Brain microvascular endothelial cell (primary cell): ENCODE data around the gene CRTC1.

Experiments used
- DNase-seq: peaks from one replicate; pipeline ENCODE4 v3.0.0-alpha.2; 2020
- H3K27ac ChIP-seq: fragments of 250-450 bp; sonication (Bioruptor Pico); 2 replicates; pipeline ENCODE4 v1.5.1; 2020; ENCODE audit warnings: mild to moderate bottlenecking, moderate library complexity
- H3K27me3 ChIP-seq: fragments of 250-450 bp; sonication (Bioruptor Pico); replicated peaks from 2 replicates; pipeline ENCODE4 v1.5.1; 2020; ENCODE audit warnings: mild to moderate bottlenecking
- H3K36me3 ChIP-seq: fragments of 250-450 bp; sonication (Bioruptor Pico); replicated peaks from 2 replicates; pipeline ENCODE4 v1.5.1; 2020; ENCODE audit warnings: mild to moderate bottlenecking
- H3K4me3 ChIP-seq: 2 replicates; pipeline ENCODE4 v1.5.1; 2011; ENCODE audit warnings: low read depth, mild to moderate bottlenecking, control low read depth, low read length, moderate library complexity
- CTCF ChIP-seq: IDR thresholded peaks from 2 replicates; pipeline ENCODE4 v1.5.1; 2011; ENCODE audit warnings: low read depth, mild to moderate bottlenecking, moderate library complexity, low read length, control low read depth, inconsistent platforms; ENCODE audit errors: missing control alignments
- in situ Hi-C: cut with HindIII; loops from 2 replicates; pipeline ENCODE4 v1.10.0; 2017; ENCODE audit warnings: low sequenced_read_pairs, low pct_ligation_motif_present

The CRTC1 gene

GRCh38 chr19:18683109-18683957, at the start of gene CRTC1:
Gene CRTC1 (plus strand): TSS chr19:18683680. CDS start chr19:18683703, 23 bp downstream.
- Histone ChIP-seq H3K36me3 (no peaks in the 10 kb centered on the region), H3K27me3 (no peaks in the 10 kb centered on the region), H3K27ac (peak within 1 kb of the TSS; percentile 54), H3K4me3 (peak within 1 kb of the TSS; percentile 78)
- TF ChIP-seq CTCF, result no peak
- in situ Hi-C loops, result no loop called here
- peak; percentile 69 for DNase-seq

GRCh38 chr19:18634612-18635297, 48.7 kb upstream of the CRTC1 start:
- no peak for TF ChIP-seq CTCF
- H3K27me3 ChIP-seq, result no peaks in the 10 kb centered on the region
- H3K36me3 ChIP-seq, result no peaks in the 10 kb centered on the region
- no peak overlapping the region for H3K4me3 ChIP-seq
- in situ Hi-C loops, result no loop called here
- H3K27ac ChIP-seq, result no peak overlapping the region
- no peak for DNase-seq

GRCh38 chr19:18635831-18636182, 47.7 kb upstream of the CRTC1 start:
- H3K4me3 ChIP-seq, result no peak overlapping the region

GRCh38 chr19:18636183-18636968, 47.1 kb upstream of the CRTC1 start:
- in situ Hi-C loops, result no loop called here
- no peak for TF ChIP-seq CTCF
- H3K27ac ChIP-seq, result no peak overlapping the region

More at GRCh38 chr19:18635831-18636182, 47.7 kb upstream of the CRTC1 start:
- H3K27me3 ChIP-seq, result no peaks in the 10 kb centered on the region
- DNase-seq, result no peak
- in situ Hi-C loops, result no loop called here
- no peak for TF ChIP-seq CTCF
- no peaks in the 10 kb centered on the region for H3K36me3 ChIP-seq
- no peak overlapping the region for H3K27ac ChIP-seq

GRCh38 chr19:18636969-18637629, 46.4 kb upstream of the CRTC1 start, which contains the start of gene KLHL26:
Gene KLHL26 (plus strand): TSS chr19:18637028. CDS start chr19:18637055, 27 bp downstream.
- in situ Hi-C loops, result no loop called here
- no peak for DNase-seq
- peak within 1 kb of the TSS; percentile 71 for H3K4me3 ChIP-seq
- no peaks in the 10 kb centered on the region for H3K36me3 ChIP-seq
- no peaks in the 10 kb centered on the region for H3K27me3 ChIP-seq
- H3K27ac ChIP-seq, result no peak within 1 kb of the TSS
- no peak for TF ChIP-seq CTCF

More at GRCh38 chr19:18636183-18636968, 47.1 kb upstream of the CRTC1 start:
- Histone ChIP-seq H3K4me3 (peak overlapping the region; percentile 71), H3K27me3 (no peaks in the 10 kb centered on the region), H3K36me3 (no peaks in the 10 kb centered on the region)
- DNase-seq, result peak; percentile 95
